Astrocyte of the cerebellum (primary cell): Measurements from ENCODE around the gene PRKAR1A.

Experiments
- DNase-seq: peaks from one replicate; pipeline ENCODE4 v3.0.0-alpha.2; 2011; ENCODE audit warnings: low read depth
- H3K4me3 ChIP-seq: 2 replicates; pipeline ENCODE4 v1.5.1; 2011; ENCODE audit warnings: mild to moderate bottlenecking, low read depth, low read length, moderate library complexity
- in situ Hi-C: cut with HindIII; loops from 2 replicates; pipeline ENCODE4 v1.10.0; 2017; ENCODE audit warnings: low sequenced_read_pairs
- TF ChIP-seq, protein P1 (sequence below): IDR thresholded peaks from 2 replicates; pipeline ENCODE4 v1.5.1; 2012; ENCODE audit warnings: low read length, low read depth, moderate library complexity, mild to moderate bottlenecking; ENCODE audit errors: missing control alignments

The PRKAR1A gene

DNA sequence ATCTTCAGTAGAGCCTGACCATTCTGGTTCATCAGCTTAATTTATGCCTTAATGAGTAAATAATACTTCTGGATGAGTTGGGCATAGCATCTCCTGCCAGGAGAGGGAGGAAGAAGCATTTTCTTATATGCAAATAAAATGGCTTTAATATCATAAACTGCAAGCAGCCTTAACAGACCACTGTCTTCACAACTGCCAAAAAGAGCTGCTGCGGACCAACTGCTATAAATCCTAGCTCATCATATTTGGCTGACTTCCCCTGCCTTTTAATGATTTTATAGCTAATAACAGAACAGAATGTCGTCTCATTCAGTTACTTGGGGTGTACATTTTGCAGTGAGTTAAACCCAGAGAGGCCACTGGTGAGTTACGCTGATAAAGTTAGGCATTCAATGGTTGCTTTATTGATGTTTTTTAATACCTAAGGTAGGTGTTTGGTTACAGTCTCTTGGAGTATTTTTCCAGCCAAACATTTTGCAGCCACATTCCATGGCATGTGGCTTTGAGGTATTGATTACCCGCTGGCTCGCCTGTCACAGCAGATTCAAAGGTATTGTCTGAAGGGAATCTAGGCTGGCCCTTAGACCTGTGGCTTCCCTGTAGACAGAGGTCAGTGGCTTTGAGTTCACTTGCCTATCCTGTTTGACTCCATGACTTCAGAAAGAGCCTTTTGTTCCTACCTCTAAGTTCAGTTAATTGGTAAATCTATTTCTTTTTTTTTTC lies 72.5 kb downstream of the PRKAR1A start:
- no peak for DNase-seq
- in situ Hi-C loops: no loop called here
- no peak overlapping the region for H3K4me3 ChIP-seq
- TF ChIP-seq, protein P1, sequence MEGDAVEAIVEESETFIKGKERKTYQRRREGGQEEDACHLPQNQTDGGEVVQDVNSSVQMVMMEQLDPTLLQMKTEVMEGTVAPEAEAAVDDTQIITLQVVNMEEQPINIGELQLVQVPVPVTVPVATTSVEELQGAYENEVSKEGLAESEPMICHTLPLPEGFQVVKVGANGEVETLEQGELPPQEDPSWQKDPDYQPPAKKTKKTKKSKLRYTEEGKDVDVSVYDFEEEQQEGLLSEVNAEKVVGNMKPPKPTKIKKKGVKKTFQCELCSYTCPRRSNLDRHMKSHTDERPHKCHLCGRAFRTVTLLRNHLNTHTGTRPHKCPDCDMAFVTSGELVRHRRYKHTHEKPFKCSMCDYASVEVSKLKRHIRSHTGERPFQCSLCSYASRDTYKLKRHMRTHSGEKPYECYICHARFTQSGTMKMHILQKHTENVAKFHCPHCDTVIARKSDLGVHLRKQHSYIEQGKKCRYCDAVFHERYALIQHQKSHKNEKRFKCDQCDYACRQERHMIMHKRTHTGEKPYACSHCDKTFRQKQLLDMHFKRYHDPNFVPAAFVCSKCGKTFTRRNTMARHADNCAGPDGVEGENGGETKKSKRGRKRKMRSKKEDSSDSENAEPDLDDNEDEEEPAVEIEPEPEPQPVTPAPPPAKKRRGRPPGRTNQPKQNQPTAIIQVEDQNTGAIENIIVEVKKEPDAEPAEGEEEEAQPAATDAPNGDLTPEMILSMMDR: no peak

DNA sequence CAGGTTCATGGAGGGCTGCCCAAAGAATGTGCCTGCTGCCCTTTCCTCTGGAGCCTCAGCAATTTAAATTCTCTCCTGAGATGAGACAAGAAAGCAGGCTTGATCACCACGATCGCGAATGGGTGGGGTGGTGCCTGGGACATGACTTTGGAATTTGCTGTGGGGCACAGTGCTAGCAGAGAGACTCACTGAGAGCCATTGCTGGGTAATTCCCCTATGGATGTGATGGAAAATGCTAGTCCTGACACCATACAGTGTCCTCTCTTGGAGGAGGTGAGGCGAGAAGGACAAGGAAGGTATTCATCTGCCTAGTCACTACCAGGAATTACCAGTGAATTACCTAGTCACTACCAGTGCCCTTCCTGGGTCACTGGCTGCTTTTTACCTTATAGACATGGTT lies 73.4 kb downstream of the PRKAR1A start:
- TF ChIP-seq, protein P1: no peak
- no peak for DNase-seq
- in situ Hi-C loops: no loop called here

DNA sequence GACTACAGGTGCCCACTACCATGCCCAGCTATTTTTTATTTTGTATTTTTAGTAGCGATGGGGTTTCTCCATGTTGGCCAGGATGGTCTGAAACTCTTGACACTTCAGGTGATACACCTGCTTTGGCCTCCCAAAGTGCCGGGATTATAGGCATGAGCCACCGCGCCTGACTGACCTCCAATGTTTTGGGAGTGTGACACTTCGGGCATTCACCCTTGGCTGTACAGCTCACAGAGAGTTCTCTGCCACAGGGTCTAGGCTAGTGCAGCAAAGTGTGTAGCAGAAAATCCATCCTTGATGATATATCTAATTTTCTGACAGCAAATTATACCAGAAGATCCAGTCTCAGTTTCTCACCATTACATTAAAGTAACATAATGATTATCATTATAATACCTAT lies 74.8 kb downstream of the PRKAR1A start:
- in situ Hi-C loops: no loop called here
- TF ChIP-seq, protein P1: no peak
- no peak overlapping the region for H3K4me3 ChIP-seq
- no peak for DNase-seq

More for the DNA sequence above, 73.4 kb downstream of the PRKAR1A start:
- H3K4me3 ChIP-seq: no peak overlapping the region

DNA sequence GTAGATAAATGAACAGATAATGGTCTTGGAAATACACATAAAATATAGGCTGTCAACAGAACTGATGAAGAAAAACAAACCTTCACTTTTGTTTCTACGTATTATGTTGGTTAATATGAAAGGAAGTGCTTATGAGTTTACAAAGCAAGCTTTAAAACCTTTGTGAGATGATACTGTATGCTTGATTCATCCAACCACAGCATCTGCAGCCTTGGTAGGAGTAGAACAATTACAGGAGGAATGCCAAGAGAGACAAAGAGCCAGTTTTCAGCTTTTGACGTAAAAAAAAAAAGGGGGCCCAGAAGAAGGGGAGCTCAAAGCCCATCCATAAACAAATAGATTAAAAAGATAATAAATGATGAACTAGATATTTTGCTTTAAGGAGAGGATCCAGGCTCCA lies 75.6 kb downstream of the PRKAR1A start:
- in situ Hi-C loops: no loop called here
- no peak overlapping the region for H3K4me3 ChIP-seq
- TF ChIP-seq, protein P1: no peak
- no peak for DNase-seq

DNA sequence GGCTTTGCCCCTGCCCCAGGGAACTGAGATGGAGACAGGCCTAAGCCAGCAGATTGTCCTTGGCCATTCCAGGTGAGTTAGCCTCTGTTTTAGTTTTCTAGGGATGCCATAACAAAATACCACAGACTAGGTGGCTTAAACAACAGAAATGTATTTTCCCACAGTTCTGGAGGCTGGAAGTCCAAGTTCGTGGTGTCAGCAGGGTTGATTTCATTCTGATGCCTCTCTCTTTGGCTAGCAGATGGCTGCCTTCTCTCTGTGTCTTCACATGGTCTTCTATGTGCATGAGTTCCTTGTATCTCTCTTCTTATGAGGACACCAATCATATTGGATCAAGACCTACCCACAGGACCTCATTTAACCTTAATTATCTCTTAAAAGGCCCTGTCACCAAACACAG lies 76.1 kb downstream of the PRKAR1A start:
- no peak overlapping the region for H3K4me3 ChIP-seq
- DNase-seq: no peak
- TF ChIP-seq, protein P1: no peak
- in situ Hi-C loops: no loop called here

DNA sequence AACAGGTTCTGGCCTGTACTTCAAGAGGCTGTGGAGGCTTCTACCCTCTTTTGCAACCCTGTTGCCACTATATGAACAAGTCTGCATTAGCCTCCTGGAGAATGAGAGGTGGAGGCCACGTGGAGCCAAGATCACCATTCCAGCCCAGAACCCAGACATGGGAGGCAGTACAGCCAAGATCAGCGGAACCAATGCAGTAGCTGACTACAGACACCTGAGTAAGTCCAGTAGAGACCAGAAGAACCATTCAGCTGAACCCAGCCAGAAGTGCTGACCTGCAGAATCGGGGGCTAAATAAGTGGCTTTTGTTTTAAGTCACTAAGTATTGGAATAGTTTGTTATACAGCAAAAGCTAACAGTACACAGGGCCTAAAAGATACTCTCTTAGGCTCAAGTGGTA lies 76.9 kb downstream of the PRKAR1A start:
- no peak overlapping the region for H3K4me3 ChIP-seq
- DNase-seq: no peak
- in situ Hi-C loops: no loop called here

More for the DNA sequence above, 76.9 kb downstream of the PRKAR1A start:
- TF ChIP-seq, protein P1: no peak
